Measurements from ENCODE around the gene TMEM272. TPM values are rescaled to one million over a fixed set of nuclear protein-coding genes. Genes with fewer than 3 reads are reported as not detected.

The TMEM272 gene
- total and polyA plus RNA-seq, 2 donors from 2014 or later: 0.19 to 0.28 TPM

- TF ChIP-seq CTCF (IDR thresholded peaks at IDR 0.05; ENCODE audit: borderline replicate concordance, extremely low read depth, insufficient read depth): no peak
- H3K4me3 ChIP-seq (ENCODE audit: low read length in 3 of 3): no peak overlapping the region
- H3K9ac ChIP-seq (ENCODE audit: low read length in 3 of 3): no peak overlapping the region
- DNase-seq: no peak
- no peaks in the 10 kb centered on the region for H3K9me3 ChIP-seq (ENCODE audit: control insufficient read depth in 2 of 3, insufficient read depth in 1 of 3, low read length in 3 of 3)
- H3K27ac ChIP-seq (ENCODE audit: low read depth in 2 of 2, low read length in 2 of 2): no peak overlapping the region
- FAIRE-seq: no peak
- H3K36me3 ChIP-seq (ENCODE audit: control insufficient read depth in 2 of 3, insufficient read depth in 3 of 3, low read length in 3 of 3): peaks cover 0 to 10% (median 4%) of the 10 kb centered on the region in 3 donors
- no peaks in the 10 kb centered on the region for H3K4me1 ChIP-seq (ENCODE audit: control insufficient read depth in 2 of 3, insufficient read depth in 2 of 3, low read depth in 1 of 3, low read length in 3 of 3)
- no peaks in the 10 kb centered on the region for H3K27me3 ChIP-seq (ENCODE audit: control insufficient read depth, insufficient read depth, low read length)
- intact Hi-C loops (cut with DNase I): no loop called here
Measured at GRCh38 chr13:51794964-51795363, 50.0 kb downstream of the TMEM272 start.

- DNase-seq (no peak), FAIRE-seq (no peak)
- no peak overlapping the region for H3K9ac ChIP-seq (ENCODE audit: low read length in 3 of 3)
- peaks cover 0 to 15% (median 3%) of the 10 kb centered on the region in 3 donors for H3K36me3 ChIP-seq (ENCODE audit: control insufficient read depth in 2 of 3, insufficient read depth in 3 of 3, low read length in 3 of 3)
- no peaks in the 10 kb centered on the region for H3K27me3 ChIP-seq (ENCODE audit: control insufficient read depth, insufficient read depth, low read length)
- H3K27ac ChIP-seq (ENCODE audit: low read depth in 2 of 2, low read length in 2 of 2): no peak overlapping the region
- H3K9me3 ChIP-seq (ENCODE audit: control insufficient read depth in 2 of 3, insufficient read depth in 1 of 3, low read length in 3 of 3): no peaks in the 10 kb centered on the region
- TF ChIP-seq CTCF (IDR thresholded peaks at IDR 0.05; ENCODE audit: borderline replicate concordance, extremely low read depth, insufficient read depth): no peak
- no peak overlapping the region for H3K4me3 ChIP-seq (ENCODE audit: low read length in 3 of 3)
- intact Hi-C loops (cut with DNase I): no loop called here
- H3K4me1 ChIP-seq (ENCODE audit: control insufficient read depth in 2 of 3, insufficient read depth in 2 of 3, low read depth in 1 of 3, low read length in 3 of 3): no peaks in the 10 kb centered on the region
Measured at GRCh38 chr13:51793570-51794271, 51.3 kb downstream of the TMEM272 start.

- no peak for DNase-seq
- Histone ChIP-seq H3K4me1 (ENCODE audit: control insufficient read depth in 2 of 3, insufficient read depth in 2 of 3, low read depth in 1 of 3, low read length in 3 of 3) (no peaks in the 10 kb centered on the region), H3K36me3 (ENCODE audit: control insufficient read depth in 2 of 3, insufficient read depth in 3 of 3, low read length in 3 of 3) (peaks cover 0 to 5% (median 0%) of the 10 kb centered on the region in 3 donors), H3K4me3 (ENCODE audit: low read length in 3 of 3) (no peak overlapping the region), H3K9me3 (ENCODE audit: control insufficient read depth in 2 of 3, insufficient read depth in 1 of 3, low read length in 3 of 3) (no peaks in the 10 kb centered on the region), H3K27me3 (ENCODE audit: control insufficient read depth, insufficient read depth, low read length) (no peaks in the 10 kb centered on the region), H3K9ac (ENCODE audit: low read length in 3 of 3) (no peak overlapping the region), H3K27ac (ENCODE audit: low read depth in 2 of 2, low read length in 2 of 2) (no peak overlapping the region)
- intact Hi-C loops (cut with DNase I): no loop called here
- no peak for TF ChIP-seq CTCF (IDR thresholded peaks at IDR 0.05; ENCODE audit: borderline replicate concordance, extremely low read depth, insufficient read depth)
- no peak for FAIRE-seq
Measured at GRCh38 chr13:51786425-51787265, 58.3 kb downstream of the TMEM272 start.

Data from kidney (tissue), 14 donors.